AG10803 (cell line): ENCODE data around the gene NBL1.
A peak's percentile ranks its signal among the peaks of the same experiment; 100 is the strongest.

Experiments used
- DNase-seq: peaks from one replicate; pipeline ENCODE4 v3.0.0; 2010; ENCODE audit warnings: low read depth
- H3K4me3 ChIP-seq: 2 replicates; pipeline ENCODE4 v1.5.1; 2011; ENCODE audit warnings: mild to moderate bottlenecking, low read length, control low read depth
- CTCF ChIP-seq: conservative IDR thresholded peaks from 2 replicates; pipeline ENCODE4 v1.5.1; 2011; ENCODE audit warnings: mild to moderate bottlenecking, low read length, control low read depth, inconsistent platforms

NBL1 gene

GRCh38 chr1:19668888-19669287, 24.8 kb downstream of the NBL1 start:
- no peak for TF ChIP-seq CTCF
- no peak overlapping the region for H3K4me3 ChIP-seq
- no peak for DNase-seq

- H3K4me3 ChIP-seq: no peak overlapping the region
- no peak for DNase-seq
- TF ChIP-seq CTCF: no peak
These were observed 26.7 kb downstream of the NBL1 start for GRCh38 chr1:19670787-19671186.

GRCh38 chr1:19672237-19672636, 28.1 kb downstream of the NBL1 start:
- DNase-seq: no peak
- no peak for TF ChIP-seq CTCF
- no peak overlapping the region for H3K4me3 ChIP-seq

GRCh38 chr1:19675797-19676196, 31.7 kb downstream of the NBL1 start:
- H3K4me3 ChIP-seq: no peak overlapping the region
- no peak for DNase-seq
- TF ChIP-seq CTCF: no peak

- peak; percentile 93 for DNase-seq
- TF ChIP-seq CTCF: no peak
These were observed 32.4 kb downstream of the NBL1 start for GRCh38 chr1:19676438-19676922.

GRCh38 chr1:19678493-19678892, 34.4 kb downstream of the NBL1 start:
- DNase-seq: no peak
- no peak for TF ChIP-seq CTCF
- no peak overlapping the region for H3K4me3 ChIP-seq

More at GRCh38 chr1:19676438-19676922, 32.4 kb downstream of the NBL1 start:
- no peak overlapping the region for H3K4me3 ChIP-seq

- no peak for TF ChIP-seq CTCF
- DNase-seq: no peak
- H3K4me3 ChIP-seq: no peak overlapping the region
These were observed 34.9 kb downstream of the NBL1 start for GRCh38 chr1:19678931-19679453.
